Embryonic facial prominence (tissue), 1 donor: ENCODE measurements around the gene CCND2.

ENCODE experiments used
- DNase-seq: peaks from one replicate; pipeline ENCODE4 v3.0.0-alpha.2; 2016; ENCODE audit errors: extremely low spot score

The CCND2 gene

DNA sequence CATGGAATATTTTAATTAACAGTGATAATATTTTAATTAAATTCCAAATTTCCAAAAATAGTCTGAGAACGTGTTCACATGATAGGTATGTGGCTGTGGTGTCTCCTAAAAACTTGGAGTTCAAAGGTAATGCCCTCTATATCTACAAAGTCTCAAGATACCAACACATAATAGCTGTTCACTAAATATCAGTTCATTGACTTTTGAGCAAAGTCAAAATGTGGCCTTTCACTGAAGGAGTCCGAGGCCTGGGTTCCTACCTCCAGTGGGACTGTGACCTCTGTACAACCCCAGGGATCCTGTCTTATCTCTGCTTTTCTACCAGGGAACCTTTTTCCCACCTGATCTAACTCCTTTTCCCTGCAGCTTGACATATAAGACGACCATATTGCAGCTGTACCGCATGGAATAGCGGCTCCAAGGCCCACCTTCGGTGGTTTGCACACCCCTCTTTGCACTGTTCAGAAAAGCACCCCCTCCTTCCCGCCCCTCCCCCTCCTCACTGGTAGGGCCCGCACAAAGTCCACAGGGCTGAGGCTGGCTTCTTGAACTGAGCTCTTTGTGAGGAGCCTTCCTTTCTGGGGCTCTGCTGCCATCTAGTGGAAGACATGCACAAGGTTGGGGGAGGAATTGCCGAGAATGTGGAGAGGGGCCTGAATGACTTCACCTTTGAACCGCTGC is 3.1 kb downstream of the CCND2 start:
- DNase-seq, result peak; percentile 90

DNA sequence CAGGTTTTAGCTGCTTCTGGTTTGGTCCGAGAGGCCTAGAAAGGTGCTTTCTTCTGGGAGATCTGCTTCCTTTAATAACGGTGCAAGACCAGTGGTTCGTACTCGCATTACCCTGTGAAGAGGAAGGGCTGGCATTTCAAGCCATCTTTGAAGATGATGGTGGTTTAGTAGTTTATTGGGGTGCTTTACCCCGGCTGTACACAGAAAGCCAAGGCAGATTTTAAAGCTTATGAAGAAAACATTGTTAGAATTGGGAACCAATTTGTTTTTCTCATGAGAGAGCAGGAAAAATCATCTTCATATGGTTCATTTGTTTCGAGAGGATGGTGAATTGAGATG is 3.6 kb downstream of the CCND2 start:
- no peak for DNase-seq

DNA sequence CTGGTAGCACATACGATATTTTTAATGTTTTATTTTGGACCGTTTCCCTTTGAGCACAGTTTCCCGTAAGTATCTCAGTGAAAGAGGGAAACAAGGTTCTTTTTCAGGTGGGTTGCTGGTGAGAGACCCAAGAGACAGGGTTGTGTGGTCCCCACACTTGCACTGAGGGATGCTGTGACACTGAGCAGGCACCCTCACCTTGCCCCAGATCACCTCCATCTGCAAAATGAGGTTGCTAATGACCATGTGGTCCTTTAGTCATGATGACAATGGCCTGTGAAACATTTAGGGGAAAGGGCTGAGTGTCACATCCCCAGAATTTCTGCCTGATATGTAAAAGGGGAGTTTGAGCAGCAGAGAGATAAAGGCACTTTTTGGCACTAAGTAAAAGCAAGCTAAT is 4.3 kb downstream of the CCND2 start:
- DNase-seq, result no peak

DNA sequence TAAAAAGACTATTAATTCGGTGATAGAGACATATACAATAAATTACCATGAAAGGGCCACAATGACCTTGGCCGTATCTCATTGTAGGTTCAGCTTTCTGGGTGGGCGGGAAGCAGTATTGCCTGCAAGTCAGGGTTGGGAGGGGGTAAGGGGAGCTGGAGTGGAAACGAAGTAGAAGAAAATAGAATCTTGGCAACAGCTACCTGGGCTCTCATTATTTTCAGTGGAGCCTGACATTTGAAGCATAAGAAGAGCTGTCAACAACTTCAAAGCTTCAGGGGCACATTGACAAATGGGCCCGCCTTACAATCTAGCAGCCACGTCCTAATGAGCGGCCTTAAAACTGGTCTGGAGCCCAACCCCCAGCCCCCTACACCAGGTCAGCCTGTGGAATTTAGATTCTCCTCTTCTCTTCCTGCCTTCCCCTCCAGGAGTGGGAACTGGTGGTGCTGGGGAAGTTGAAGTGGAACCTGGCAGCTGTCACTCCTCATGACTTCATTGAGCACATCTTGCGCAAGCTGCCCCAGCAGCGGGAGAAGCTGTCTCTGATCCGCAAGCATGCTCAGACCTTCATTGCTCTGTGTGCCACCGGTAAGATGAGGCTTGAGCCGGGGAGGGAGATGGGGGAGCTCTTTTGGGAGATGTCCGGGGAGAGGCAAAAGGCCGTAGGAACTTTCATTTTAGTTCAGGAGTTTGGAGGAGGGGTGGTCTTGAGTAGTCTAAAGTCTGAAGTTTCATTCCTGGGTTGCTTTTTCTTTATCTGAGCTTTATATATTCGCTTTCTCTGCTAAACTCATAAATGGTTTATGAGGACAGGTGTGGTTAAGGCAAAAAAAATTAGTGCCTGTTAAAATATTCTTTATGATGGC is 5.0 kb downstream of the CCND2 start:
- DNase-seq, result no peak

DNA sequence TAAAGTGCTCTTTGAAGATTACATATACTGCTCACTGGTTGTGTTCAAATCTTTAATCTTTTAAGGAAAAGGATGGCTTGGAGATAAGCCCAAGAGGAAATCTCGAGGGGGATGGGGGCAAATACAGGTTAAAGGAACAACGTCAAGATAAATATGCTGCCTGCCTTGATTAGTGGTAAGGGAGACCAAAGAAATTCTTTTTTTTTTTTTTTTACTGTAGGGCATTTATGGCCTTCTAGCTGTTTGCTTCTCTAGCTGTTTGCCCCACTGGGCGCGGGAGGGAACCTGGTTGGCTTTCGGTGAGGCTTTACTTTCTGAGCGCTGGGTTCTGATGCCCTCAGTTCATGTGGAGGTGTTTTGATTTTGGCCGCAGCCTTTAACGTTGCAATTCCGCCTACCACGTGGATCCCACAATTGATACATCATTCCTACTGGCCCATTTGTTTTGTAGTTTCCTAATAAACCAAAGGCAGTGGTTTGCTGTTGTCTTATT is 5.7 kb downstream of the CCND2 start:
- no peak for DNase-seq

DNA sequence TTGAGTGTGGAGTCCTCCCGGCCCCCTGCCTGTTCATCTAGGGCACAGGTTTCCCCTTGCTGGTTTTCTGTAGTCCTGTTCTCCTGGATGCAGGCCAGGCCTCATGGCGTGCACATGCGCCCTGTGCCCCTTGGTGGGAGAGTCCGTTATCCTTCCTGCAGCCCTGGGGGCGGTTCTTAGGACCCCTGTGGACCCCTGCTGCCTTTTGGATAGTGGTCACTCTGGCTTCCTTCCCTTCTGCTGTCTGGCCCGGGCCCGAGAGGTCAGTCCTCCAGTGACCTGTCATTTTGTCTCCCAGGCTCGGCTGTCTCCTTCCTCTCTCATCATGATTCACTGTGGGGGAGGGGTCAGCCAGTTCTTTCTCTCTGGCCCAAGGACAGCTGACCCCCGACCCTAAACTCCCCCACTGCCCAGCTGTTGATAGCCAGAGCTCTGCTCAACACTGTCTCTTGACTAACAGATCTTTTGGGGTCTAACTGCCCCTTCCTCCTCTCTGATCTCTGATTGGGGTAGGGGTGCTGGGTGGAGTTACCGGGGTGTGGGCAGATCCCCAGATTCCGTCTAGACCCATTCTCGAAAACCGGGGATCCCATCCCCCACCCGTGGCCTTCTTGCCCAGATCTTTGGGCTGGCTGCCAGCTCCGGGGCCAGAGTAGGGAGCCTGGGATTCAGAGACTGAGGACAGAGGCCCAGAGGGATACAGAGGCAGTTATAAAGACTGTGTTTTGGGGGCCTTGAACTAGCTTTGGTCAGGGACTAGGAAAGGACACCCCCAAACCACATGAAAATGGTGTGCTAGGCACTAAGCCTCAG is 7.0 kb downstream of the CCND2 start:
- DNase-seq, result no peak

DNA sequence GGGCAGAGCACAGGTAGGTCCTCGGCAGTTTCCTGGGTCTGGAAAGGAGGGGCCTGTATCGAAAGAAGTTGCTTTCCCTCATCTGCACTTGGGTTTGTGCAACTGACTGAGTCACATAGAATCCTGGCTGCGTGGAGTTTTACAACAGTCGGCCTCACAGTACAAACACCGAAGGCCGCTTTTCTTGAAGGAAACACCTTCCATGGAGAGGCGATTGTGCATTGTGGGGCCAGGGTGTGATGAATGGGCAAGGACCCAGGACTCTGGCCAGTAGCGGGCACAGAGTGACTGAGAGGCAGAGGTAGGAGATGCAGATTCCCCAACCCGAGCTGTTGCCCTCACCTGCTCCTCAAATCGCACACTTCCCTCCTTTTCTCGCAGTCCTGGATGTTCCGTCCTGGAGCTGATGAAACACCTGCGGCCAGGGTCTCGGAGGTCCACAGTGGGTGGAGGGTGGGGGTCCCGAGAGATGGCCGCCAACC is 7.7 kb downstream of the CCND2 start:
- DNase-seq, result no peak

DNA sequence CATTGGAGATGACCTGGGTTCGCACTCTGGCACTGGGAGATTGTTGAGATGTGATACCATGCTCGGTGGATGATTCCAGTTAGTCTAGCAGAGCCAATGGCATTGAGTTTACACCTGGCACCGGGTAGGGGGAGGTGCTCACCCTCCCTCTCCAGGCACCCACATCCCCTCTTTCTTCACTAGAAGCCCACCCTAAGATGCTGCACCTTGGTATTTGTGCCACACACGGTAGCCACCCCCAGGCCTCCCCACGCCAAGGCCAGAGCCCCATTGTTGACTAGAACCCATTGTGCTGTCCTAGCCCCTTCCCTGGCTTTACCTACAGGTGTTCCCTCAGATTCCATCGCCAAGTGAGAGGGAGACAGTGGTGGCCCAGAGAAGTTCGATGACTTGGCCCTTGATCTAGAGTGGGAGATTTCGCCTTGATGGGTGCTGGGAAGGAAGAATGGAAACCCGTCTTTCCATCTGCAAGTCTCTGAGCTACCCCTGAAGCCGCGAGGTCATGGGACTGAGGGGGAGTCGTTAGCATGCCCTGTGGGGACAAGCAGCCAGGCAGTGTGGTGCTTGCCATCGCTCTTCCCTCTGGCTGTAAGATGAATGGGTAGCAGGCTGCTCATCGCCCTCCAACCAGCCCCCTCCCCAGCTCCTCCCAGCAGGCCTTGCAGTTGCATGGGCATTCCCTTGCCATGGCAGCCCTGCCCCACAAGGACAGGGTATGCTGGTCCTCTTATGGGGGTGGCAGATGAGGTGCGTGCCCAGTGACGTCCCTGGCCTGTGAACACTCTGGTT is 8.7 kb downstream of the CCND2 start:
- DNase-seq, result no peak

DNA sequence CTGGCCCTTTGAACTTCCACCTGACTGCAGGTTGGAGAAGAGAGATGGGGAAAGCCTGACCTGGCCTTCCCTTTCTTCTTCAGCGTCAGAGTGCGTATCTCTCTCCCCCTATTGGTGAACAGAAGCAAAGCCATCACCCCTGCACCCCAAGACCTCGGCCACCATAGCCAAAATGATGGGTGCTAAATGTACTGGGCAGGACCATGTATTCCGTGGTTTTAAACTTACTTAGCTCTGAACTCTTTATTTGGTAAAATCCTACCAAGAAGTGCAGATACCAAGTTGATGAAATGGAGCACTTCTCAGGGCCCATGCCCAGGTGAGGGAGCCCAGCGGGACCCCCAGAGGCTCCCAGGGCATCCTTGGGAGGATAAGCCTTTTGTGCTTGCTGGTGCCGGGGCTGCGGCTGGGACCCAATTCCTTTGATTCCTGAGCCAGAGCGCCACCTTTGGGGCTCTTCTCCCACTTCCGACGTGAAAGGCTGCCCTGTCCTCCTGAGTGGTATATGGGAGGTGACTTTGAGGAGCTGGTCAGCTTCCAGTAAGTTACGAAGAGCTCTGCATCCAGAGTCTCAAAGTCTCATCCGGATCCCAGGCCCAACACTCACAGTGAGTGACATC is 9.4 kb downstream of the CCND2 start:
- no peak for DNase-seq

DNA sequence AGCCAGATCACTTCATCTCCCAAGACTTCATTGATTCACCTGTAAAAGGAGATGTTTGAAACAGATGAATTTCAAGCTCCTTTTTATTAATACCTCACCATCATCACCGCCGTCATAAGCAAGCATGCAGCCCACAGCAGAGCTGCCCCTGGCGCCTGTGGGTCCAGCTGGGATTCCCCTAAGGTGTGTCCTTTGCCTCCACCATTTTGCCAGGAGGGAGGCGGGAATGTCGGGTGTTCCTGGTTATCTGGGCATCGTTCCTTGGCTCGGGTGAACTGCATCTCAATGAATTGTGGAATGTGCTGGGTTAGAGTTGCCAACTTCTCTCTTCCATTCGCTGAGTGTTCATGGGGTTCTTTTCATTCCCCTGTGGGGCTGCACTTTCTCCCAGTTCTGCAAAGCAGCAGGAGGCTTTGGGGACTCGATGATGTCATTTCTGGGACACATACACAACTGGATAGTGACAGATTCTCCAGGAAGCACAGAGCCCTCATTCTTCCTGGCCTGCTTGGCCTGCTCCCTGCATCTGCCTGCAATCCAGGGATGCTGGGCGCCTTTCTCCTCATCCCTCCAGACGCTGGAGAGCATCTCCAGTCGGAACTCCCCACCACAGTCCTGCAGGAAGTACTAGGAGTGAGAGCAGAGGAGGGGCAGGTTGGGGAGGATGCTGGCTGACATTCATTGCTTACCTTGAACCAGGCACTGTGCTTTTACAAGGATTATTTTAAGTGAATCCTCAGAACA is 10.1 kb downstream of the CCND2 start:
- no peak for DNase-seq

DNA sequence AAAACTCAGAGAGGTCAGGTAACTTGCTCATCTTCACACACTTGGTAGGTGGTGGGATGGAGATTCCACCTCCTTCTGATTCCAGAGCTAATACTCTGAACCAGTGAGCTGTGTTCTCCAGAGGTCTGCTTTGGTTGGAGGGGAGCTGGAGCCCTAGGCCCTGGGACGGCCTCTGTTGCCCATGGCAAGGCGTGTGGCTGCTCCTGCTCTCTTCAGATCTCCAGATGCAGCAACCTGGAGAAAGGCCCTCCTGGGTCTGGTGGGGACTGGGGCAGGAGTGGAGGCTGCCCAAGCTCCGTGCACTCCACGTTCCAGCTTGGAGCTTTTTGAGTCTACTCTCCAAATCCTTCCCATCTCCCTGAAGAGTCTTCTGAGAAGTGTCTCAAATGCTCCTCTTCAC is 10.7 kb downstream of the CCND2 start:
- DNase-seq, result no peak

DNA sequence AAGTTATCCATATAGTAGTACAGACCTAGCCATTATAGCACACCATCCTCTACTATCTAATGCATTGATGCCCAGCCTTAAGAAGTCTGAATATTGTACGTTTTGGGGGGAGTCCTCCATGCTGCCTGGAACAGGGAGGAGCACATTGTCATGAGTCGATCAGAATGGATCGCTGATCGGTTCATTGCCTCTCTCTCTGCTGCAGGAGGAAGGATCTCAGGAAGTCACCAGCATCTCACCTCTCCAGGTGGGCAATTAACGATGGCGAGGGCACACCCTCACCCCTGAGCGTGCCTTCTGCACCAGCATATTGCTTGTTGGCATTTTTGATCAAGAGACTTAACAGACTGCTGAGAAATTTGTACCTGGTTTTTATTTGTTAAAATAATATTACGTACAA is 11.5 kb downstream of the CCND2 start:
- DNase-seq, result no peak

DNA sequence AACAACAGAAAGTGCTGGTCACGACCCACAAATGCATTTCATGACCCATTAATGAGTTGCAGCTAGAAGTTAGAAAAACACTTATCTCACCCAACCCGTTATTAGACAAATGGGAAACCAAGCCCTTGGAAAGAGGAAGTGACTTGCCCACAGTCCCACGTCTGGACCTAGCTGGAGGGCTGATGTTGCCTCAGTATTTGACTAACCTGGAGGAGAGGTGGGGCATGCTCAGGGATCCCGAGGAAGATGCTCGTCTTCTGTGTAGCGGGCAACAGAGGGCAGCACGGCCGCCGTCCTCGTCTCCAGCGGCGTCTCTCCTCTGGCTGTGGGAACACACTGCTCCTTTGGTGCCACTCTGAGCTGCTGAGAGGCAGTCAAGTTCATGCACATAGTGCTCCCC is 12.7 kb downstream of the CCND2 start:
- DNase-seq, result no peak

DNA sequence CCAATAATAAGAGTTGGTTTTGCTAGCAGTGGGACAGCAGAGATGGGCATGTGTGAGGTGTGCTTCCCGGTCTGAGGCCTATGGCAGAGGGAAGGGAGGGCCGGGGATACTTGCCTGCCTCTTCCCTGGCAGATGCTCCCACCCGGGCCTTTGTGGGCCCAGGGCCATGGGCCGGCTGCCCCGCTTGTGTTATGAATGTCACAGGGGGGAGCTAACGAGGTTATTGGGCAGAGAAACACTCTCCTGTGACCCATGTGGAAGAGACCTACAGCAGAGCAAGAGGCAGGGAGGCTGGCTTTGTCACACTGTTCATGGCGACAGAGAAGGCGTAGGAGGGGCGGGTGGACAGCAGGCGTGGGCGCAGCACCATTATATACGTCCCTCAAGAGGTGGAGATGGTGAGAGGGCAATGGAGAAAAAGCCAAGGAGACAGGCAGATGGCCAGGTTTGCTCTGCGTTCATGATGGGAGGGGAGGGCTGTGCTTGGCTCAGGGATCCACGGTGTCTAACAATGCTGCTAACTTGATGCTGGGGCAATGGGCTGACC is 13.3 kb downstream of the CCND2 start:
- DNase-seq, result no peak

DNA sequence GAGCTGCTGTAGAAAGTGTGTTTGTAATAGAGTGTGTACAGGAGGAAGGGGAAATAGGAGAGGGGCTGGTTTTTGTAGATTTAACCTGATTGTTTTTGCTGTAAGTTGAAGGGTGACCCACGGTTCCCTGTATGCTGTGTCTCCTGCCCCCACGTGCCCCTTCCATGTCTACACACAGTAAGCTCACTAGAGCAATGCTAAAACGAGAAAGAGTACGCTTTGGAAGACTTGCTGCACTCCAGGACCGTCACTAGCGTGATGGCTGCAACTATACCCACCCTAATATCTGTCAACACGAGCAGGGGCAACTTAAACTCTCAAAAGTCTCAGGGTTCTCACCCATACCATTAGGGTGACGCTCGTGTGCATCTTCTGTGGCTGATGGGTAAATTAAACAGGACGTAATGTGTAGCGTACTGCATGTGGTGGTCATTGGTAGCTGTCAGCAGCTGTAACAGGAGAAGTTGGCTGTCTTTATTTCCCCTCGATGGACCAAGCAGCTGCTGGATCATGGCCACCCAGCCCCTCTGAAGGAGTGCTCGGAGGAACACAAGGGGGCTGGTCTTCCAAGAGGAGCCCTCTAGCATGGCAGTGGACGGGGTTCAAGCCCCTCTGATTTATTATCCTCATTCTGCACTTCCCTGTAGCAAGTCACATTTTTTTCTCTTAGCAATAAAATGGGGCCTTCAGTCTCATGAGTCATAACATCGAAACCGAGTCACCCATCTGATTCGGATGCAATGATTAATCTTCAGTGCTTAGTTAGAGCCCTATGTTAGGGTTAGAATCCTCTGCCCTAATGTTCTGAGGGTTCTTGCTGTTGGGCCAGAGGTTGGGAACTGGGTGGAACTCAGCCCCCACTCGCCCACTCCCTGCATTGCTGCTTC is 14.0 kb downstream of the CCND2 start:
- no peak for DNase-seq

DNA sequence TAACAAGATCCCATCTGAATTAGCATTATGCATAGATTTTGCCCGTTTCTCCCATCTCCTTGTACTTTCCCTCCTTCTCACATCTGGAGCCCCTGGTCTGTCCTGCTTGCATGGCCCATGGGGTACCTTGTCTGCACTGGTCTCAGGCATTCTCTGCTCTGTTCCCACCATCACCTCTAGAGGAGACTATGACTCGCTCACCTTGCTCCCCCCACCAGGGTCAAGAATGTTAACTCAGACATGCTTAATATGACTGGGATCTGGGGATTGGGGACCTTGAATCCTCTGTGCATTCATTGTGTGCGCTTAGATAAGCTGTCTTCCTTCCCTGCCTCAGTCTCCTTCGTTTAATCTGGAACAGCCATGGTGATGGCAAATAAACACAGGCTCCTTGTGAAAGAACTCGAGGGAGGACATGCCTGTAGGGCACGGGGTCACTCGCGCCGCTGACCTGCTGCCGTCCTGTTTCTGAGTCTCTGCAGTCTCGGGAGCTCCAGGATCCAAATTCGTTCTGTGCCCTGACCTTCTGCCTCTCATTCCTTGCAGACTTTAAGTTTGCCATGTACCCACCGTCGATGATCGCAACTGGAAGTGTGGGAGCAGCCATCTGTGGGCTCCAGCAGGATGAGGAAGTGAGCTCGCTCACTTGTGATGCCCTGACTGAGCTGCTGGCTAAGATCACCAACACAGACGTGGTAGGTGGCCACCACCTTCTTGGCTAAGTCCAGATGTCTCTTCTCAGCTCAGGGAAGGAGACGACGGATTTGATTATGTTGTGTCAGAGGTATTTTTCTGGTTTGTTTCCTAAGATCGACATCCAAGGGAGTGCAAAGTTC is 15.0 kb downstream of the CCND2 start:
- DNase-seq, result no peak

DNA sequence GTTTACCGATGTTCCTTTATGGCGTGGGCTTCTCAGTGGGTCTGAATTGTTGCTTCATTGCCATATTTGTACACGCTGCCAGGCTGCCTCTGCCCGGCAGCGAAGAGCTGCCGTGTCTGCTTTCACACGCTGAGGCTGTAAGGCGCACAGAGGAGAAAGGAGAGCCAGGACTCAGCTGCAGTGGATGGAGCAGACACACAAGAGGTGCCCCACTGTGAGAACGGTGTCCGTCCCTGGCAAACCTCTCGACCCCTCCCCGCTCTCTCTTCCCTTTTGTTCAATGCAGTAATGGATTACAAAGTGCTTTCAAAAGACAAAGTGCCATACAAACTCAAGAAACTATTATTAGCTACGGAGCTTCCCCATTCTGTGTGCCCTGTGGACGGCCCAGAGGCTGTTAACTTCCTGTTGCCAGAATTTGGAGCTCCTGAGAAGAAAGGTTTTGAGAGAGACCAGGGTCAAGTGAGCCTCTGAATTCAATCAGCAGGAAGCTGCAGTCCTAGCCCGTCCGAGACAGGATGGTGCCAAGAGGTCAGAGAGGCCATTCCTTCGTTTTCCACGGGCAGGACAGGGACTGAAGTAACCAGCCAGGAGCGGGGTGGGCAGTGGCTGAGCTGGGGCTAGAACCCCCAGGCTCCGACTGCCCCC is 15.8 kb downstream of the CCND2 start:
- DNase-seq, result no peak
